ENCODE data around the gene PLA2G4E.
A peak's percentile ranks its signal among the peaks of the same experiment; 100 is the strongest.

PLA2G4E gene, protein sequence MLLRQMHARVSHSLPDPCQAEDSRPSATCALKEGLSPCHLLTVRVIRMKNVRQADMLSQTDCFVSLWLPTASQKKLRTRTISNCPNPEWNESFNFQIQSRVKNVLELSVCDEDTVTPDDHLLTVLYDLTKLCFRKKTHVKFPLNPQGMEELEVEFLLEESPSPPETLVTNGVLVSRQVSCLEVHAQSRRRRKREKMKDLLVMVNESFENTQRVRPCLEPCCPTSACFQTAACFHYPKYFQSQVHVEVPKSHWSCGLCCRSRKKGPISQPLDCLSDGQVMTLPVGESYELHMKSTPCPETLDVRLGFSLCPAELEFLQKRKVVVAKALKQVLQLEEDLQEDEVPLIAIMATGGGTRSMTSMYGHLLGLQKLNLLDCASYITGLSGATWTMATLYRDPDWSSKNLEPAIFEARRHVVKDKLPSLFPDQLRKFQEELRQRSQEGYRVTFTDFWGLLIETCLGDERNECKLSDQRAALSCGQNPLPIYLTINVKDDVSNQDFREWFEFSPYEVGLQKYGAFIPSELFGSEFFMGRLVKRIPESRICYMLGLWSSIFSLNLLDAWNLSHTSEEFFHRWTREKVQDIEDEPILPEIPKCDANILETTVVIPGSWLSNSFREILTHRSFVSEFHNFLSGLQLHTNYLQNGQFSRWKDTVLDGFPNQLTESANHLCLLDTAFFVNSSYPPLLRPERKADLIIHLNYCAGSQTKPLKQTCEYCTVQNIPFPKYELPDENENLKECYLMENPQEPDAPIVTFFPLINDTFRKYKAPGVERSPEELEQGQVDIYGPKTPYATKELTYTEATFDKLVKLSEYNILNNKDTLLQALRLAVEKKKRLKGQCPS

GRCh38 chr15:42020713-42021273 is at the start of gene PLA2G4E:
Gene PLA2G4E, minus strand, starts transcription at chr15:42021042. Its CDS starts 12 bp downstream, at chr15:42021030.
- DNase-seq = no peak

GRCh38 chr15:42070279-42070975 is 49.6 kb upstream of the PLA2G4E start:
- DNase-seq = no peak

DNA sequence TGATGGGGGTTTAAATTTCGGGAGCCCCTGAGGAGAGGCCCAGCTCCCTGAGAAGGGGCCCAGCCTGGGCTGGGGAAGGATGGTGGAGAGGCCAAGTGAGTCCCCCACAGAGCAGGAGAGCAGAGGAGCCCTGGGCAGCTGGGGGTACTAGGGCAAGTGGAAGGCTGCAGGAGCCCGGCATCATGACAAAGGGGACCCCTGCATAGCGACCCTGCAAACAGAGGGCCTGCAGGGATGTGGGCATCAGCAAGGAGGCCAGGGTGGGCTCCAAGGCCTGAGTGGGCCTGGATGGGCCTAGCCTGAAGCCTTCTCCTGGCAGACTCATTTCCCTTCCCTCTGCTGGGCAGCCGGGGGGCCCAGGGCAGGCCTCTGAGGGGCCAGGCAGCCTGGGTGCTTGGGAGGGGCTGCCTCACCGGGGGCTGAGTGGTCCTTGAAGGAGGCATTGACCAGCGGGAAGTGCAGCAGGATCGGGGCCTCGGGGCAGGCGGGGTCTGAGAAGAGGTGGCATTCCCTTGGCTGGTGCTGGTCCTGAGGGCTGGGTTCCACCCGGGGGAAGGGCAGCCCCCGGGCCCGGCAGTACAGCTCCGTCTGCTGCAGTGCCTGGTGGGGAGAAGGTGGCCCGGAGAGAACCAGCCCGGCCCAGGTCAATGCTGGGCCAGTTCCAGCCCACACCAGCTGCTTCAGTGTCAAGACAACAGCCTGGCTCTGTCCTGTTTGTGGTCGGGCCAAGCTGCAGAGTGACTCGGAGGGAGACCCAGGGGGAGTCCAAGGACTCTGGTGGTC is 48.8 kb upstream of the PLA2G4E start:
- no peak for DNase-seq

- DNase-seq = no peak
Observed at GRCh38 chr15:42069025-42069424, 48.2 kb upstream of the PLA2G4E start.

DNA sequence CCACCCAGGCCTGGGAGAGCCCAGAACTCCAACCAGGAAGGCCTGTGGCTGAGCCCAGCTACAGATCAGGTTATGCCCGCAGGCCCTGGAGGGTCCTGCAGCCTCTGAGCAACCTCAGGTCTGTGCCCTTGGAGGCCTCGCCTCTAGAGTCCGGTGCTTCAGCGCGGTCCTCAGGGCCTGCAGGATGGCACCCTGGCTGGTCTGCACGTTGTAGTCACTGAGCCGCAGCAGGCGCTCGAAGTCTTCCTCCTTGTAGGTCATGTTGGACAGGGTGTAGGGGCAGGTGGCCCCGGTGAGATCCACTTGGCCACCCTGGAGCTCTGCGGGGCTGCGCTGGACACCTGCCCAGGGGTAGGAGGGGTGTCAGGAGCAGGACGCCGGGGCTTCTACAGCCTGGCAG is 47.8 kb upstream of the PLA2G4E start:
- no peak for DNase-seq

DNA sequence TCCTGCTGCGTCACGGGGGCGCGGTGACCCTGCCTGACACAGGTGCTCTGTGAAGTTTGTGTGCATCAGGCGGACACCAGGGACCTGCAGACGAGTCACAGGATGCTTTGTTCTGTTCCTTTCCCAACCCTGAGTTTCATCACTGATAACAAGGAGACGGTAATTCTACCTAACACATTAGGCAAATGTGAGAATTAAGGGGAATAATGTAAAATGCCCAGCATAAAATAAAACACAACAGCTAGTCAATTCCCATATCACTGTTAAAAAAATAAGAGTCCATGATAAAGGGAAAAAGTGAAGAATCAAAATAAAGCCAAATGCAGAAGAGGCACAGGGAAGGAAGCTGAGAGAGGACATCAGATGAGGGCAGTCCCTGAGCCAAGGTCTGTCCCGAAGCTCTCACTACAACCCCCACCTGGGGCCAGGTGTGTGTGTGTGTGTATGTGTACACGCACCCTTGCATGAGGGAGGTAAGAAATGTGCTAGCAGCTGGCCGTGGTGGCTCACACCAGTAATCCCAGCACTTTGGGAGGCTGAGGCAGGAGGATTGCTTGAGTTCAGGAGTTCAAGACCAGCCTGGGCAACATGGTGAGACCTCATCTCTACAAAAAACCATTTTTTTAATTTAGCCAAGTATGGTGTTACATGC is 46.0 kb upstream of the PLA2G4E start:
- no peak for DNase-seq

GRCh38 chr15:42065468-42065867 is 44.6 kb upstream of the PLA2G4E start:
- DNase-seq = no peak

GRCh38 chr15:42065033-42065432 is 44.2 kb upstream of the PLA2G4E start:
- DNase-seq = peak; percentile 44 to 62

GRCh38 chr15:42064271-42064670 is 43.4 kb upstream of the PLA2G4E start:
- DNase-seq = no peak

- DNase-seq = no peak
Observed at GRCh38 chr15:42063122-42063848, 42.4 kb upstream of the PLA2G4E start.

DNA sequence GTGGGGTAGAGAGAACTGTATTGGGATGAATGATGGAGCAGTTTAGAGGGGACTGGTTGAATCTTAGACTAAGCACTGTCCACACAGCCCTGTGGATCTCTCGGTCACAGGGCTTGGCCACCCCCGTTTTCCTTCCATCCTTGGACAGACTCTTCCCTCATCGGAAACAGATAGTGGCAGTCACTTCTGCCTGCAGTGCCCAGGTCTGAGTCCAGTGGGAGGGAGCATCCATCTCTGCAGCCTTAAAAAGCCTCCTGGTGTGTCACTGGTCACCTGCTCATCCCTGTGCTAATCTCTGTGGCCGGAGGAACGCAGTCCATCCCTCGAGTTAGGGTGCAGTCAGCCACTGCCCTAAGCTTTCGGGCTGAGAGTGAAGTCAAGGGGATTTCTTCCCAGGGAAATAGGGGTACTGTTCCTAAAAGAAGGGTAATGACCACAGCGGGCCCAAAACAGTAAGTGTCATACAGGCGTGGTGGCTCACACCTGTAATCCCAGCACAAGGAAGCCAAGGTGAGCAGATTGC is 41.5 kb upstream of the PLA2G4E start:
- DNase-seq = no peak

- DNase-seq = no peak
Observed at GRCh38 chr15:42060797-42061196, 40.0 kb upstream of the PLA2G4E start.

GRCh38 chr15:42060477-42060763 is 39.6 kb upstream of the PLA2G4E start:
- DNase-seq = no peak

GRCh38 chr15:42059661-42060476 is 39.0 kb upstream of the PLA2G4E start:
- peak; percentile 11 to 39 for DNase-seq

DNA sequence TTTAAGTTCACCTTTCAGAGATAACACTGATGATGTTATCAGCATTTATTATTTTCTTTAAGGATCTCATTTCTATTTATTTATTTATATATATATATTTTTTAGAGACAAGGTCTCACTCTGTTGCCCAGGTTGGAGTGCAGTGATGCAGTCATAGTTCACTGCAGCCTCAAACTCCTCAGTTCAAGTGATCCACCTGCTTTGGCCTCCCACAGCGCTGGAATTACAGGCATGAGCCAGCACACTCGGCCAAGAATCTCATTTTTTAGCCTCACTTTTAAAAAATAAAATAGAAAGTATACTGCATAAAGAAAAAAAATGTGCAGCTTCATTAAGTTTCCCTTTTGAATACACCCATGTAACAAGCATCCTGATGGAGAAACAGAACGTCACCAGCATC is 37.9 kb upstream of the PLA2G4E start:
- DNase-seq = no peak

DNA sequence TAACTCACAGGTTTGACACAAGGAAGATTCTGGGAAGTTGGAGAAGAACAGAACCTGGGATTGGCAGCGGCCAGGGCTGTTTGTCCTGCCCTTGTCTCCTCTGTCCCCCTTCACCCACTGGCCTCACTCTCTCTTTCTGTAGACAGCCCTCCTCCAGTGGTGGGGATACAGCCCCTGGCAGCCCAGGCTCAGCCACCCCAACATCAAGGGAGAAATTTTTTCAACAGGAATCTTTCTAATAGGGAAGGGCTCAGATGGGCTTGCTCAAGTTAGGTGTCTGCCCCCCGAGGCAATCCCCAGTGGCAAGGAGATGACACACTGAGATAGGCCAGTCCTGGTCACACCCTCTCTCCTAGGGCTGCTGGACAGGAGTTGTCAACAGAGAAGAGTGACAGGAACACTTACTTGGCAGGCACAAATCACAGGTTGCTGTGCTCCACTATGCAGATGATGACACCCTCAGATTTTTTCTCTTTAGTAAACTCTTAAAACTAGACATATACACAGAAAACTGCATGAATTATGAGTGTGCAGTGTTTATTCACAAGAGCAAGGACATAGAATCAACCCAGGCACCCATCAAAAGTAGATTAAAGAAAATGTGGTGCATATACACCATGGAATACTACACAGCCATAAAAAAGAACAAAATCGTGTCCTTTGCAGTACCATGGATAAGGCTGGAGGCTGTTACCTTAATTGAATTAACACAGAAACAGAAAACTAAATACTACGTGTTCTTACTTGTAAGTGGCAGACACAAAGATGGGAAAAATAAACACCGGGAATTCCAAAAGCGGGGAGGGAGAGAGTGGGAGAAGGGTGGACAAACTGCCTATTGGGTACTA is 37.2 kb upstream of the PLA2G4E start:
- no peak for DNase-seq

DNA sequence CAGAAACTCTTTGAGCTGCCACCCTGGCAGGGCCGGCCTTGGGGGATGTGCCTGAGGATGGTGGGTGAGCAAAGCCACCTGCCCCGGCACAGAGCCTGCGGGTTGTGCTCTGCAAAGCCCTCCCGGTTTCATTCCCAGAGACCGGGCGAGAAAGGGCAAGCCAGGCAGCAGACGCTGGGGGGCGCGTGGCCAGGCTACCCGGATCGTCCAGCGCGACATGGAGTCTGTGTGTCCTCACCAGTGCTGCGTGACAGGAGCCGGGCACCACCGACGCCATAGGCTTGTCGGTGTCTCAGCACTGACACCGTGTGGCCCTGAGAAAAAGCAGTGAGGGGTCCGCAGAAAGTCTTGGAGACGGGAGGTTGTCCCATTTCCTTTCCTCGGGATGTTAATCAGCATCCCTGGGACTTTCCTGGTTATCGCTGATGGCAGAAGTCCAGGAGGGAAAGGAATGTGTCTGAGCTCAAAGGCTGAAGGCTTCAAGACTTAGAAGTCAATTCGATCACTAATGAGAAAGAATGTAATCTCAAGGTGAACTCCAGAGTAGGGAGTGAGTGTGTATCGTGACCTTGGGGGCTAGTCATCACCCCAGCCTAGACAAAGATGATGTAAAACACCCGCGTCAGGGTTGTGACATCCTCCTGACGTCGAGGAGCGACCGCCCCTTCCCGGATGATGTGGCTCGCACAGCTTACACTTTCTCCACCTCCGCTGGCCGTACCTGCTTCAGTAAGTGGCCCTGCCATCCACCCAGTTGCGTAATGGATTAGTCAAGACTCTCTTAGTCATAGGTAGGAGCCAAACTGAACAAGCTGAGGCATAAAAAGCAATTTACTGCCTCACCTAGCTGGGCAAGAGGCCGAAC is 36.3 kb upstream of the PLA2G4E start:
- peak in 1 of 2 experiments; percentile 23 for DNase-seq

DNA sequence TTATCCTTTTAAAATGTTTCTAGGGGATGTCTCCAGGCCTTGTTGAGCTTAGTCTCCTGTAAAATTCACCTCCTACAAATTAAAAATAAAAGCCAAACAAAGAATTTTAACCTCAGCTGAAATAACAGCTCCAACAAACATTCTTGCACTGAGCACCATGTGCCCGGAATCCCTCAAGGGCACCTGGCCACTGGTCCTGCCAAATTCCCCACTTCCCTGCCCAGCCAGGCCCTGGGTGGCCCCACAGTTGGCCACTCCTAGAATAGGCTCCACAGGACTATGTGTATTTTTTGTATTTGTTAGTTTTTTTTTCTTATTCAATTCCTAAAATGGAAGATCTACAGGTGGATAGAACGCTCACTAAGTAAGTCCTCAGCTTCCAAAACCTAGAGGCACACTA is 33.1 kb upstream of the PLA2G4E start:
- DNase-seq = no peak

Data from Kasumi-1 (cell line).